Measurements from ENCODE around the gene PDLIM5. TPM values are rescaled to one million over a fixed set of nuclear protein-coding genes. Genes with fewer than 3 reads are reported as not detected.
A peak's percentile ranks its signal among the peaks of the same experiment; 100 is the strongest.

The PDLIM5 gene
- total RNA-seq, 2 donors from 2014 or later = 129 to 168 TPM

- TF ChIP-seq CTCF (IDR thresholded peaks at IDR 0.05) = no peak
- Histone ChIP-seq H3K9me3 (no peaks in the 10 kb centered on the region), H3K4me1 (peaks cover 5% of the 10 kb centered on the region), H3K36me3 (no peaks in the 10 kb centered on the region), H3K9ac (ENCODE audit: low read depth in 2 of 2, low read length in 2 of 2) (no peak overlapping the region), H3K4me3 (no peak overlapping the region), H3K27ac (peak overlapping the region; percentile 10), H3K27me3 (no peaks in the 10 kb centered on the region)
- no peak for DNase-seq
- intact Hi-C loops (cut with DNase I) = no loop called here
Observed at GRCh38 chr4:94448815-94449375, 2.8 kb upstream of the PDLIM5 start.

GRCh38 chr4:94451051-94451694 lies 569 bp upstream of the PDLIM5 start:
- H3K4me3 ChIP-seq = peak overlapping the region; percentile 95
- TF ChIP-seq CTCF (IDR thresholded peaks at IDR 0.05) = no peak
- intact Hi-C loops (cut with DNase I) = loop anchor here (10.0 kb wide), 1 partner anchor 74 kb away; no protein-coding TSS in a partner anchor
- no peak for DNase-seq
- H3K9me3 ChIP-seq = no peaks in the 10 kb centered on the region
- no peaks in the 10 kb centered on the region for H3K36me3 ChIP-seq
- peak overlapping the region; percentile 16 to 98 for H3K9ac ChIP-seq (ENCODE audit: low read depth in 2 of 2, low read length in 2 of 2)
- H3K27me3 ChIP-seq = no peaks in the 10 kb centered on the region
- H3K4me1 ChIP-seq = peaks cover 5% of the 10 kb centered on the region
- H3K27ac ChIP-seq = peak overlapping the region; percentile 97

GRCh38 chr4:94452476-94453371 lies 982 bp downstream of the PDLIM5 start:
- peaks cover 5% of the 10 kb centered on the region for H3K4me1 ChIP-seq
- intact Hi-C loops (cut with DNase I) = loop anchor here (10.0 kb wide), 1 partner anchor 72 kb away; no protein-coding TSS in a partner anchor
- H3K4me3 ChIP-seq = peak overlapping the region; percentile 95
- peak; percentile 93 for DNase-seq
- no peaks in the 10 kb centered on the region for H3K36me3 ChIP-seq
- H3K27ac ChIP-seq = peak overlapping the region; percentile 97
- no peaks in the 10 kb centered on the region for H3K27me3 ChIP-seq
- no peak for TF ChIP-seq CTCF (IDR thresholded peaks at IDR 0.05)
- no peaks in the 10 kb centered on the region for H3K9me3 ChIP-seq
- H3K9ac ChIP-seq (ENCODE audit: low read depth in 2 of 2, low read length in 2 of 2) = peak overlapping the region; percentile 98 to 99

GRCh38 chr4:94453391-94453963 lies 1.7 kb downstream of the PDLIM5 start:
- no peaks in the 10 kb centered on the region for H3K9me3 ChIP-seq
- no peak for TF ChIP-seq CTCF (IDR thresholded peaks at IDR 0.05)
- peak overlapping the region in 1 of 2 donors; percentile 98 for H3K9ac ChIP-seq (ENCODE audit: low read depth in 2 of 2, low read length in 2 of 2)
- no peaks in the 10 kb centered on the region for H3K27me3 ChIP-seq
- peak; percentile 42 for DNase-seq
- H3K36me3 ChIP-seq = no peaks in the 10 kb centered on the region
- H3K4me3 ChIP-seq = peak overlapping the region; percentile 95
- peaks cover under 1% of the 10 kb centered on the region for H3K4me1 ChIP-seq
- H3K27ac ChIP-seq = peak overlapping the region; percentile 97
- intact Hi-C loops (cut with DNase I) = loop anchor here (10.0 kb wide), 1 partner anchor 71 kb away; no protein-coding TSS in a partner anchor

- Histone ChIP-seq H3K27me3 (no peaks in the 10 kb centered on the region), H3K27ac (peak overlapping the region; percentile 97), H3K36me3 (no peaks in the 10 kb centered on the region), H3K4me1 (no peaks in the 10 kb centered on the region), H3K9me3 (no peaks in the 10 kb centered on the region), H3K4me3 (peak overlapping the region; percentile 95), H3K9ac (ENCODE audit: low read depth in 2 of 2, low read length in 2 of 2) (peak overlapping the region in 1 of 2 donors; percentile 74)
- TF ChIP-seq CTCF (IDR thresholded peaks at IDR 0.05) = no peak
- intact Hi-C loops (cut with DNase I) = loop anchor here (10.0 kb wide), 1 partner anchor 70 kb away; no protein-coding TSS in a partner anchor
- no peak for DNase-seq
Observed at GRCh38 chr4:94454405-94454804, 2.7 kb downstream of the PDLIM5 start.

Measured in colonic mucosa (tissue), 4 donors.